ENCODE measurements around the gene NRG2. TPM values are rescaled to one million over a fixed set of nuclear protein-coding genes. Genes with fewer than 3 reads are reported as not detected.

NRG2 gene
- total and polyA plus RNA-seq, 2 of the 8 experiments (the other 6 are each of a cell fraction or from before 2014, with no cell fraction given) = 0.27 to 0.54 TPM

- no peak overlapping the region for H3K56ac ChIP-seq (replicated peaks; ENCODE audit: insufficient read length, low read depth, low read length)
- H4K91ac ChIP-seq (replicated peaks; ENCODE audit: insufficient read length, low read length) = no peak overlapping the region
- no peak overlapping the region for H3K27ac ChIP-seq (ENCODE audit: low read depth, low read length)
- H3K27me3 ChIP-seq (replicated peaks in 1 of 4; ENCODE audit: control insufficient read depth in 3 of 4, extremely low read depth in 1 of 4, insufficient read depth in 3 of 4, low read length in 3 of 4) = peaks cover 0 to 3% (median 1%) of the 10 kb centered on the region in 4 experiments; a peak in 3 of 7 replicates
- no peak overlapping the region for H3K4me3 ChIP-seq (ENCODE audit: extremely low read depth in 1 of 4, insufficient read depth in 2 of 4, low read depth in 3 of 4, low read length in 4 of 4)
- H3K4ac ChIP-seq (replicated peaks; ENCODE audit: insufficient read length, low read depth, low read length) = no peak overlapping the region
- no peak overlapping the region for H2BK15ac ChIP-seq (ENCODE audit: low read length)
- no peak overlapping the region for H2AFZ ChIP-seq (ENCODE audit: low read length)
- DNase-seq (ENCODE audit: low read depth in 1 of 2, low spot score in 2 of 2) (no peak), FAIRE-seq (no peak)
- no peak overlapping the region for H3K14ac ChIP-seq (ENCODE audit: insufficient read length)
- no peaks in the 10 kb centered on the region for H3K79me2 ChIP-seq (ENCODE audit: control insufficient read depth in 1 of 2, insufficient read depth in 2 of 2, low read length in 2 of 2)
- POLR2A ChIA-PET (ENCODE audit: partially characterized antibody) = interaction anchor here (0.9 to 1.8 kb wide), 2 partner anchors 9 to 21 kb away, joined by 3 to 5 read pairs; no protein-coding TSS in a partner anchor
- H3K23ac ChIP-seq (ENCODE audit: insufficient read length) = no peak overlapping the region
- H2BK20ac ChIP-seq (ENCODE audit: low read length) = no peak overlapping the region
- 95% methylated on average over 2 of the region's 2 CpGs; no CpG with 5 or more reads in 1 of the 2 experiments for WGBS, 2 experiments (ENCODE audit: extremely low coverage in 1 of 2, insufficient coverage in 1 of 2, insufficient read length in 1 of 2, insufficient replicate concordance in 2 of 2, low coverage in 1 of 2, low lambda C conversion rate in 2 of 2, missing lambda C conversion rate in 1 of 2)
- H3K4me1 ChIP-seq (replicated peaks in 1 of 4; ENCODE audit: control insufficient read depth in 3 of 4, insufficient read depth in 4 of 4, low read length in 3 of 4) = no peaks in the 10 kb centered on the region
- H2BK120ac ChIP-seq (replicated peaks; ENCODE audit: low read depth, low read length) = no peak overlapping the region
- no peak overlapping the region for H3K4me2 ChIP-seq (ENCODE audit: insufficient read depth in 1 of 2, low read depth in 2 of 2, low read length in 2 of 2)
- no peak overlapping the region for H2AK5ac ChIP-seq (ENCODE audit: low read depth, low read length)
- H3K79me1 ChIP-seq (ENCODE audit: low read depth, low read length) = no peaks in the 10 kb centered on the region
- peaks cover 0 to 4% of the 10 kb centered on the region in 2 experiments for H4K20me1 ChIP-seq (replicated peaks in 1 of 2; ENCODE audit: control insufficient read depth in 1 of 2, insufficient read depth in 2 of 2, low read length in 2 of 2)
- no peaks in the 10 kb centered on the region for H3K23me2 ChIP-seq (ENCODE audit: low read depth, low read length)
- no peak overlapping the region for H4K5ac ChIP-seq (ENCODE audit: insufficient read length, low read depth, low read length)
- H2BK5ac ChIP-seq (ENCODE audit: low read depth, low read length) = no peak overlapping the region
- H3K9ac ChIP-seq (replicated peaks in 1 of 4; ENCODE audit: extremely low read depth in 1 of 4, low read depth in 3 of 4, low read length in 3 of 4) = no peak overlapping the region
- H3K18ac ChIP-seq (ENCODE audit: extremely low read depth, low read length) = no peak overlapping the region
- CTCF ChIA-PET (ENCODE audit: partially characterized antibody) = interaction anchor here (0.7 to 9.2 kb wide), 12 partner anchors 8 to 418 kb away, joined by 3 to 68 read pairs (median 9); partner anchors contain the start of gene PSD2
- no peaks in the 10 kb centered on the region for H3K36me3 ChIP-seq (ENCODE audit: control insufficient read depth in 2 of 4, insufficient read depth in 4 of 4, low read length in 3 of 4)
- no peak for TF ChIP-seq JUN (IDR thresholded peaks at IDR 0.05; ENCODE audit: low read depth, low read length)
- H4K8ac ChIP-seq (ENCODE audit: extremely low read depth, insufficient read depth, low read length) = no peak overlapping the region
- H3K9me3 ChIP-seq (ENCODE audit: insufficient read depth in 2 of 2, low read depth in 1 of 2, low read length in 1 of 2) = no peaks in the 10 kb centered on the region
- no peak overlapping the region for H2BK12ac ChIP-seq (ENCODE audit: low read depth, low read length)
Measured at GRCh38 chr5:139805545-139805944, 237.6 kb downstream of the NRG2 start.

All from H1 (cell line).